Measurements from ENCODE around the gene FAM180A. TPM values are rescaled to one million over a fixed set of nuclear protein-coding genes. Genes with fewer than 3 reads are reported as not detected.
A peak's percentile ranks its signal among the peaks of the same experiment; 100 is the strongest.
"Not testable (repeated sequence)": the region's sequence is repeated elsewhere in the genome, so short reads cannot be mapped to it uniquely, and the experiment has no call there.

FAM180A gene
- total RNA-seq, 1 donor from 2014 or later = 2.6 TPM

GRCh38 chr7:135742371-135742770, 6.2 kb downstream of the FAM180A start:
- DNase-seq (ENCODE audit: low read depth) = no peak

- DNase-seq (ENCODE audit: low read depth) = peak; percentile 43
These were observed 6.7 kb downstream of the FAM180A start for GRCh38 chr7:135741905-135742304.

DNA sequence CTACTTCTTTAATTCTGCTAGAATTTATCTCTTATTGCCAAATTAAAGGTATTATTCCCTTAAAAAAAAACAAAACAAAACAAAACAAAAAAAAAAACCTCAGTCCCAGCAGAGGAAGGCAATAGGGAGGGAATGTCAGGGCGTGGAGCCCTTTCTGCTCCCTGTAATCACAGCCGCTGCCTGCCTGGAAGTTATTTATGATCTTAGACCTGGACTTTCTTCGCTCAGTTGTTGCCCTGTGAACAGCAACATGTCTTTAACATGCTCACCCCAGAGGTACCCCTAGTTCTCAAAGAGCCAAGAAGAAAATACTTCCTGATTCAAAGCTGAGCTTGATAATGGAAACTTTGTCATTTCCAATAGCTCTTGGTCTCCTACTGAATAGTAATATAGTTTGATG, 7.7 kb downstream of the FAM180A start:
- DNase-seq (ENCODE audit: low read depth) = no peak

DNA sequence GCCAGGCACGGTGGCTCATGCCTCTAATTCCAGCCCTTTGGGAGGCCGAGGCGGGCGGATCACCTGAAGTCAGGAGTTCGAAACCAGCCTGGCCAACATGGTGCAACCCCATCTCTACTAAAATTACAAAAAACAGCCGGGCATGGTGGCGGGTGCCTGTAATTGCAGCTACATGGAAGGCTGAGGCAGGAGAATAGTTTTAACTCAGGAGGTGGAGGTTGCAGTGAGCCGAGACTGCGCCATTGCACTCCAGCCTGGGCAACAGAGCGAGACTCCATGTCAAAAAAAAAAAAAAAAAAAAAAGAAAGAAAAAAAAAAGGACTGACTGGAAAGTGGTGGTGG, 11.3 kb downstream of the FAM180A start:
- DNase-seq (ENCODE audit: low read depth) = not testable (repeated sequence)

DNA sequence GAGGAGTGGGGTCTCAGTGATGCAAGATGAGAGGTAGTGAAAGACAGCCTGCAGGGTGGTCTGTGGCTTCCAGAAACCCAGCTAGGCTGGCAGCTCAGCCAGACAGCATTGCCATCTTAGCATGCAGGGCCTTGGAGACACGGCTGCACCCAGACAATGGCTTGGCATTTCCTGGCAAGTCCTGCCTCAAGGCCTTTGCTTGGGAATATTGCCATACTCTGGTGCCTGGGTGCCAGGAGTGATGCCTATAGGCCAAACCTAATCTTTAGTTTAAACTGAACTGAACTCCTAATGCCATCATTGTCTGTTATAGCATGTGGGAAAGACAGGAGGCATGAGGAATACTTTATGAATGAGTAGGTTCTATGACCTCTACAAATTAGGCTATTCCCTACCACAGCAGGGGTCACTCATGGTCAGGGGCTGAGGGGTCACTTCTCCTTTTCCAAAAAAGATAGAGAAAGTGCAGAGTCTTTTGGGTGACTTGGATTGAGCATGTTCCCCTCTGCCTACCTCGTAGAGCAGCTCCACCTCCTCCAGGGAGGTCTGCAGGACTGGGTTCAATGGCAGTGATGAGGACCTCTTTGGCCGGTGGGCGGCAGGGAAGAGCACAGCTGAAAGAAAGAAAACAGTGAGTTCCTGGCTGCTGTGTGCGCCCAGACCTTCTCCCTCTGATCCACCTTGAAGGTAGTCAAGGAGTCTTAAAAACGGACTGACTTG, 11.9 kb downstream of the FAM180A start:
- no peak for DNase-seq (ENCODE audit: low read depth)

- no peak for DNase-seq (ENCODE audit: low read depth)
These were observed 14.3 kb downstream of the FAM180A start for GRCh38 chr7:135734343-135734689.

DNA sequence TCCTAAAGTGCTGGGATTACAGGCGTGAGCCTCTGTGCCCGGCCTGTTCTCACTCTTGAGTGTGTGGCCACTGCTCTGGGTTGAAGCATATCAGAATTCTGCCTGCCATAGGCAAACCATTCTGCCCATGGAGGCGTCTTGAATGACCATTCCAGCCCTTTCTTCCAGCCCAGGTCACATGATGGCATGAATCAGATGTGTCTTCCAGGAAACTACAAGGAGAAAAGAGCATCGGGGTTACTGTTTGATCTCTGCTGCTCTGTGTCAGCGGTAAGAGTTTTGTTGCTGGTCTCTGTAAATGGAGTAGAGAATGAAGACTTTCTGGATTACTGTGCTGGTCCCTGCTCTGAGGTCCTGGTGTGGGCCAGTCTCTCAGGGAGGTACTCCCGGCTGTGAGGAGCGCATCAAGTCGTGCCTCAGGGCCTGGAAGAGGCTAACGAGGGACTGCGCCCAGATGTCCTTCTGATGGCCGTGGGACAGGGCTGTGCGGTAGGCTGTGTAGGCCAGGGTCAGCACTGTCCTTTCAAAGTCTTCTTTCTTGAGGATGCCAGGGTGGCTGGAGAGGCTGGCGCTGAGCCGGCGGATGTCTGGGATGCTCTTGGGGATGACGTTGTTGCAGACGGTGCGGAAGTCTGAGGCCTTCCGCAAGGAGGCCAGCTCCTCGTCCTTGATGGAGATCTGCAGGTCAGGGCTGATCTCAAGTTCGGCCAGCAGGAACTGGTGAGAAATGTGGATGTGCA, 14.8 kb downstream of the FAM180A start:
- no peak for DNase-seq (ENCODE audit: low read depth)

DNA sequence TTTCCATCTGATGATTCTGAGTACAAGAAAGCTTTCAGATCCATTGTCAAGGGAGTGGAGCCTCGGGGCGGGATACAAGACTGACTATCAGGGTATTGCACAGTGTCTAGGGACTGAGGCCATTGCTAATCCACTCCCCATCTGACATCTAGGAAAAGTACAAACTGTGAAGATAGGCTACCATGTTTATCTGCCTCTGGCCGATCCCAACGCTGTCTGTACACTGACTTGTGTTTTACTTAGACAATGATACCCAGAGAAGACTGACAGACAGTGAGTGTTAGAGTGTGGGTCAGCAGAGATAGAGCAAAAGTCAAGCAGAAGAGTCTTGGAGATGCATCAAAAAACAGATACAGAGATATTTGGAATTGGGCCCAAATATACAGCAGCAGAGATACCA, 17.5 kb downstream of the FAM180A start:
- DNase-seq (ENCODE audit: low read depth) = no peak

DNA sequence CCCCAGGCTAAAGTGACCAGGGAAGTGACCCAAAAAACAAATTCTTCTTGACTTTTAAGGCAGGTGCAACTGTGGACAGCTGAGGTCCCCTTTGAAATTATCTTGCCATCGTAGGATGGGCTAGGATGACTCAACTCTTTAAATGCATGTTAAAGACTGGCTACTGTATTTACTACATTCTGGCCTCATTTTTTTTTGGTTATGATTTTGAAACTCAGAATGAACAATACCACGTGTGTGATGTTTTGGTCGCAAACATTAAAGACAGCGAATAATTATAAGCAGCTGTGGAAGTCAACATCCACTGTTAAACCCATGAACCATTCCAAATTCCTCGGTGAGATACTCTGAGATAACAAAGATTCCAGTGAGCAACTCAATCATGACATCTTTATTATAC, 19.4 kb downstream of the FAM180A start:
- DNase-seq (ENCODE audit: low read depth) = no peak

GRCh38 chr7:135728136-135728669, 20.4 kb downstream of the FAM180A start, which contains the start of gene SLC13A4:
SLC13A4 (minus strand) TSS chr7:135728186; CDS start chr7:135727496, 690 bp downstream.
- DNase-seq (ENCODE audit: low read depth) = no peak

DNA sequence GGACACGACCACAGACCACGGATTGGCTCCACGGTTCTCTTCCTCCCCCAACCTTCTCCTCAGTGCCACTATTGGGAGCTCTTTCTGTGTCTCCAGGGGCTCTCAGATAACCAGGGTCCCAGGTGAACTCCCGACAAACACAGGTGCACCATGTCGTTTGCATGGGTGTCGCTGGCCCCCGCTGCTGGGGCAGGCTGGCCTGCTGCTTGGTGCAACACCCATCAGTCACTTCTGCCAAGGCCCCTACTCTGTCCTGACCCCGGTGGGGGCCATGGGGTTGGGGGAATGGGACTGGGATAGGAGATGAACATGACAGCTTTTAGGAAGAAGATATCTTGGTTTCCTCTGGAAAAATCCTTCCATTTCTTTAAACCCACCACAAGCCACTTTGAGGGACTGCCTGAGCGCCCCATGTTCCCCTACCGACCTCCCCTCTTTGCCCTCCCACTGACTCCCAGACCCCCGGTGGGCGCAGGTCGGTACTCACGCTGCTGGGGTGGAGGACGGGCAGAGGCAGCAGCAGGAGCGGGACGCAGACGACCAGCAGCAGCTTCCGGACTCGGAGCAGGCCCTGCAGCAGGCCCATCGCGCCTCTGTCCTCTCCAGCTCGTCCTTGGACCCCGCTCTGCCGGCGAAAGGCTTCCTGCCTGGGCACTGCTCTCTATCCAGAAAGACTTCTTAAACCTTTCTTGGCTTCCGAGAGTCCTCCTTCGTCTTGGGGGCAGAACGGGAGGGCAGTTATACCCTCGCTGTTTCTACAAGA, 21.5 kb downstream of the FAM180A start:
- DNase-seq (ENCODE audit: low read depth) = no peak

DNA sequence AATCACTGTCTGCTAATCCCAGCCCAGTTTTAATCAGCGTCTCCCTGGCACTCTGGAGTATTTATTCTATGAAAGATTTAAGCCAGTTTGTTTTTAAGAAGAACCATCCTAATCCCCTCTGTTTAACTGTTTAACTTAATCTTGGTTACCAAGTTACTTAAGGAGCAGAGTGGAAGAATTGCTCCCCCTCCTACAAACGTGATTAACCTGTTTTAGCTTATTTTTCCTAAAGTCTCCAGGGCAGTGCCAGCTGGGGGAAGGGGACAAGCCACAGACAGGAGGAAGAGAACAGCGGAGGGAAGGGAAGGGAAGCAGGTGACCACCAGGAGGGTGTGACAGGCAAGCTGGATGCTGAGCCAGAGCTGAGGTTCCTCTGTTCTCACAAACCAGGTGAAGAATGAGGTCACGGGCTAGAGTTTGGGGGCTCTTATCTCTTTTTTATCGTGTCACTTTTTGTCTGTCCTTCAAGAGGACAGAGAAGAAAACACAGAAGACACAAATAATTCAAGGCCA, 22.3 kb downstream of the FAM180A start:
- no peak for DNase-seq (ENCODE audit: low read depth)

- DNase-seq (ENCODE audit: low read depth) = no peak
These were observed 25.2 kb downstream of the FAM180A start for GRCh38 chr7:135723411-135723810.

GRCh38 chr7:135721198-135721820, 27.3 kb downstream of the FAM180A start:
- DNase-seq (ENCODE audit: low read depth) = no peak

- DNase-seq (ENCODE audit: low read depth) = no peak
These were observed 28.9 kb downstream of the FAM180A start for GRCh38 chr7:135719688-135720087.

GRCh38 chr7:135718794-135719437, 29.7 kb downstream of the FAM180A start:
- no peak for DNase-seq (ENCODE audit: low read depth)

DNA sequence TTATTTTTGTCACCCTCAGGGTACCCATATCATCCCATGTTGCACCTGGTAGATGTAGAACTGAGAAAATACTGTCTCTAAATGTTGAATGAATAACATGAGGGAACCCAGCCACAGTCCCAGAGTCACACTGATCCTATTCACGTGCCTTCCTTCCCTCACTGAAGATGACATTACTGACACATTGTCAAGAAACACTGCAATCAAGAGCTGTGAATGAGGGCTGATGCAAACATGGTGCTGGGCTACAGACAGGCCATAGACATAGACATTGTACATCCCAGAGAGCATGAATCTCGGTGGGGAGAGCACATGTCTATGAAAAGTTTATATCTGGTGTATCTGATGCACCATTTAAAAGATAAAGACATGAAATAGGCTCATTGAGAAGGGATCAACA, 30.4 kb downstream of the FAM180A start:
- DNase-seq (ENCODE audit: low read depth) = no peak

DNA sequence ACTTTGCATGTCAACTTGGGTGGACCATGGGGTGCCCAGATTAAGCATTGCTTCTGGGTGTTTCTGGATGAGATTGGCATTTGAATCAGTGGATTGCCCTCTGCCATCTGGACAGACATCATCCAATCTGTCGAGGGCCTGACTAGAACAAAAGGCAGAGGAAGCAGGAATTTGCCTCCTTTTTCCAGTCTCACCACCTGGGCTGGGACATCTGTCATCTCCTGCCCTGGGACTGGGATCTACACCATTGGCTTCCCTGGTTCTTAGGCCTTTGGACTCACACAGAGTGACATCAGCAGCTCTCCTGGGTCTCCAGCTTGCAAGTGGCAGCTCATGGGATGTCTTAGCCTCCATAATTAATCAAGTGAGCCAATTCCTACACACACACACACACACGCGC, 30.9 kb downstream of the FAM180A start:
- peak; percentile 40 for DNase-seq (ENCODE audit: low read depth)

- peak; percentile 45 for DNase-seq (ENCODE audit: low read depth)
These were observed 31.9 kb downstream of the FAM180A start for GRCh38 chr7:135716677-135717238.

DNA sequence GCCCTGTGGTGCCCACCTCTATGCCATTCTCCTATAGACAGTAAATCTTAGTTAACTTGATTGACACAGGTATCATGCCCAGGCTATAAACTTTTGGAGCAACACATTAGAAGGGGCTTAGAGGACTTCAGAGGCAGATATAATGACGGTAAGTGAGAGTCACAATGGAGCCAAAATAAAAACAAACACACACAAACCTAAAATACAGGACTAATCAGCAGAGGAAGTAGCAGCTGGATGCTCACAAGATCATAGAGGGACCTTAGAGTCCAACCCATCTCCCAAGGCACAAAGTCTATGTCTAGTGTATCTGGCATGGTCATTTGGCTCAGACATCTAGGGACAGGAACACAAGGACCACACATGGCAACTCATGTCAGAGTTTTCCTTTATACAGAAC, 32.9 kb downstream of the FAM180A start:
- no peak for DNase-seq (ENCODE audit: low read depth)
